Esophagus squamous epithelium (tissue), 4 donors: ENCODE results near the gene DGKB.

Source experiments
- CTCF ChIP-seq, 6 experiments: fragments of 450-650 bp in 4 of 6; fragments of 200-600 bp in 2 of 6; sonication (generic) in 2 of 6; IDR thresholded peaks; one replicate each; pipeline ENCODE4 v1.5.1; 2016 to 2019; ENCODE audit warnings: antibody characterized with exemption in 6 of 6, mild to moderate bottlenecking in 4 of 6, moderate library complexity in 4 of 6
- POLR2A ChIP-seq, 4 donors: fragments of 450-650 bp; IDR thresholded peaks; one replicate each; pipeline ENCODE4 v1.6.1; 2017; ENCODE audit warnings: antibody characterized with exemption in 4 of 4, mild to moderate bottlenecking in 4 of 4, moderate library complexity in 3 of 4

- TF ChIP-seq CTCF (IDR thresholded peaks at IDR 0.05) = no peak
- no peak for TF ChIP-seq POLR2A (IDR thresholded peaks at IDR 0.05)
Observed at GRCh38 chr7:14600766-14601367, 301.7 kb downstream of the DGKB start.
